GM12878 (cell line): ENCODE results near the gene WASF2. TPM values are rescaled to one million over a fixed set of nuclear protein-coding genes. Genes with fewer than 3 reads are reported as not detected.

Source experiments
- ATAC-seq: fragments of 200-7000 bp; cut with Tn5 transposase; 3 replicates; pipeline ENCODE4 v1.9.1; 2020; ENCODE audit warnings: mild to moderate bottlenecking, moderate library complexity
- BruUV-seq: library from RNA; stranded (reverse); fragments of 400-500 nt; replicated peaks from 2 replicates; lab custom pipeline; 2021; lab: Mats Ljungman, UMichigan
- CTCF ChIA-PET: fragments of 300-600 bp; sonication (Branson Sonifier 250); formaldehyde crosslinking; extraction: SDS; loops from one replicate; lab custom pipeline; 2021; ENCODE audit warnings: inconsistent platforms; lab: Yijun Ruan, JAX
- POLR2A ChIA-PET: fragments of 350-600 bp; formaldehyde crosslinking; extraction: SDS; loops from one replicate; lab custom pipeline; 2021; ENCODE audit warnings: inconsistent platforms; lab: Charles Lee
- RAD21 ChIA-PET: fragments of 300-600 bp; sonication (Branson Sonifier 250); formaldehyde crosslinking; loops from one replicate; lab custom pipeline; 2023; ENCODE audit warnings: antibody characterized with exemption; ENCODE audit not compliant: unreplicated experiment; lab: Charles Lee
- SMC1A ChIA-PET: fragments of 300-600 bp; sonication (Branson Sonifier 250); formaldehyde crosslinking; loops from one replicate; lab custom pipeline; 2023; ENCODE audit not compliant: unreplicated experiment, uncharacterized antibody; lab: Charles Lee
- DNase-seq: peaks from one replicate; pipeline ENCODE4 v3.0.0-alpha.2; 2011; ENCODE audit warnings: low read depth, low spot score
- FAIRE-seq: peaks from 3 replicates; lab custom pipeline; 2011; peaks lifted over from hg19 to GRCh38; lab: Jason Lieb, UNC
- H2AFZ ChIP-seq: 2 replicates; pipeline ENCODE4 v1.6.0; 2011; ENCODE audit warnings: low read depth, low read length, control low read depth; ENCODE audit not compliant: control insufficient read depth
- H3K27ac ChIP-seq: 2 replicates; pipeline ENCODE4 v1.5.1; 2011; ENCODE audit warnings: control low read depth; ENCODE audit not compliant: control insufficient read depth, insufficient read depth
- H3K27me3 ChIP-seq, 2 experiments: replicated peaks in 1 of 2; 2 replicates each; pipeline versions ENCODE4 v1.6.0 to v1.6.1; 2011; ENCODE audit warnings: low read length in 1 of 2; ENCODE audit not compliant: control insufficient read depth in 2 of 2, insufficient read depth in 2 of 2
- H3K36me3 ChIP-seq, 2 experiments: 2 replicates each; pipeline ENCODE4 v1.5.1; 2011; ENCODE audit warnings: low read length in 1 of 2; ENCODE audit not compliant: control insufficient read depth in 2 of 2, insufficient read depth in 2 of 2
- H3K4me1 ChIP-seq: 2 replicates; pipeline ENCODE4 v1.6.1; 2011; ENCODE audit warnings: mild to moderate bottlenecking, low read length, moderate library complexity, mixed read lengths; ENCODE audit not compliant: control insufficient read depth, insufficient read depth
- H3K4me2 ChIP-seq: 2 replicates; pipeline ENCODE4 v1.6.0; 2011; ENCODE audit warnings: control low read depth; ENCODE audit not compliant: control insufficient read depth, insufficient read depth
- H3K4me3 ChIP-seq: fragments of 200-600 bp; sonication (generic); 2 replicates; pipeline ENCODE4 v1.5.1; 2016
- H3K79me2 ChIP-seq: 2 replicates; pipeline ENCODE4 v1.6.0; 2011; ENCODE audit warnings: low read length; ENCODE audit not compliant: control insufficient read depth, insufficient read depth
- H3K9ac ChIP-seq: 2 replicates; pipeline ENCODE4 v1.8.0; 2011; ENCODE audit warnings: low read length, control low read depth, mixed read lengths; ENCODE audit not compliant: control insufficient read depth, insufficient read depth
- H3K9me3 ChIP-seq: replicated peaks from 3 replicates; pipeline ENCODE4 v1.5.1; 2011; ENCODE audit warnings: mild to moderate bottlenecking, low read length; ENCODE audit not compliant: control insufficient read depth, insufficient read depth
- H4K20me1 ChIP-seq: 2 replicates; pipeline ENCODE4 v1.6.0; 2011; ENCODE audit not compliant: control insufficient read depth, insufficient read depth
- ASH2L ChIP-seq: fragments of 300-600, 200-600 bp; sonication (generic); IDR thresholded peaks from 2 replicates; pipeline ENCODE4 v1.6.1; 2017; ENCODE audit warnings: low read depth, mild to moderate bottlenecking, borderline replicate concordance
- ATF3 ChIP-seq: IDR thresholded peaks from 2 replicates; pipeline ENCODE4 v1.6.1; 2011; ENCODE audit warnings: low read depth, mild to moderate bottlenecking, low read length, moderate library complexity, borderline replicate concordance; ENCODE audit errors: extremely low read depth
- BACH1 ChIP-seq: fragments of 450-650 bp; IDR thresholded peaks from 2 replicates; pipeline ENCODE4 v1.6.1; 2017; ENCODE audit warnings: mild to moderate bottlenecking, borderline replicate concordance
- BCL11A ChIP-seq: IDR thresholded peaks from 2 replicates; pipeline ENCODE4 v1.6.1; 2011; ENCODE audit warnings: low read depth, low read length
- CHD1 ChIP-seq: IDR thresholded peaks from 2 replicates; pipeline ENCODE4 v1.6.1; 2012; ENCODE audit warnings: low read depth, low read length, improper control_type of control experiment
- EGR1 ChIP-seq, 2 experiments: IDR thresholded peaks; 1 replicate in 1 of 2; 2 replicates in 1 of 2; pipeline ENCODE4 v1.6.1; 2011 to 2012; ENCODE audit warnings: low read depth in 2 of 2, low read length in 2 of 2, borderline replicate concordance in 1 of 2, mild to moderate bottlenecking in 1 of 2, moderate library complexity in 1 of 2
- FOXK2 ChIP-seq: fragments of 450-650 bp; IDR thresholded peaks from 2 replicates; pipeline ENCODE4 v1.6.1; 2017; ENCODE audit warnings: mild to moderate bottlenecking, moderate library complexity
- IRF3 ChIP-seq: fragments of 450-650 bp; IDR thresholded peaks from 2 replicates; pipeline ENCODE4 v1.6.1; 2014; ENCODE audit warnings: mild to moderate bottlenecking
- MYB ChIP-seq: fragments of 150-350 bp; IDR thresholded peaks from 2 replicates; pipeline ENCODE4 v1.6.1; 2014; ENCODE audit warnings: mild to moderate bottlenecking, low read depth, low read length, borderline replicate concordance
- PBX3 ChIP-seq: IDR thresholded peaks from 2 replicates; pipeline ENCODE4 v1.6.1; 2011; ENCODE audit warnings: mild to moderate bottlenecking, low read depth, low read length, moderate library complexity; ENCODE audit not compliant: insufficient replicate concordance
- PML ChIP-seq: IDR thresholded peaks from 2 replicates; pipeline ENCODE4 v1.6.1; 2012; ENCODE audit warnings: low read length, inconsistent platforms
- RAD21 ChIP-seq: IDR thresholded peaks from 2 replicates; pipeline ENCODE4 v1.6.1; 2011; ENCODE audit warnings: mild to moderate bottlenecking, low read depth, low read length, moderate library complexity; ENCODE audit not compliant: insufficient read depth
- SKIL ChIP-seq: fragments of 450-650 bp; IDR thresholded peaks from 2 replicates; pipeline ENCODE4 v1.6.1; 2017; ENCODE audit warnings: mild to moderate bottlenecking, low read depth, inconsistent platforms; ENCODE audit not compliant: poor library complexity, severe bottlenecking
- TARDBP ChIP-seq: IDR thresholded peaks from 2 replicates; pipeline ENCODE4 v1.6.1; 2016; ENCODE audit warnings: borderline replicate concordance
- TCF3 ChIP-seq: IDR thresholded peaks from 2 replicates; pipeline ENCODE4 v1.6.1; 2012; ENCODE audit warnings: low read depth, mild to moderate bottlenecking, low read length, borderline replicate concordance; ENCODE audit not compliant: insufficient read depth
- TCF7 ChIP-seq: IDR thresholded peaks from 2 replicates; pipeline ENCODE4 v1.6.1; 2014; ENCODE audit warnings: antibody characterized with exemption, borderline replicate concordance
- ZBED1 ChIP-seq: IDR thresholded peaks from 2 replicates; pipeline ENCODE4 v1.6.1; 2016; ENCODE audit warnings: borderline replicate concordance
- ZNF384 ChIP-seq: IDR thresholded peaks from 2 replicates; pipeline ENCODE4 v1.6.1; 2012; ENCODE audit warnings: low read depth, mild to moderate bottlenecking, low read length, improper control_type of control experiment, borderline replicate concordance
- WGBS: methylation state at CpG from one replicate; pipeline ENCODE4 v1.1.6; 2016; ENCODE audit warnings: low lambda C conversion rate; ENCODE audit not compliant: insufficient replicate concordance, insufficient coverage; ENCODE audit errors: missing lambda C conversion rate; 5-methylcytosine and 5-hydroxymethylcytosine counted together
- in situ Hi-C: fragments of 300-500 bp; cut with MboI; formaldehyde crosslinking; loops from 9 replicates; pipeline ENCODE4 v1.14.3; 2018; ENCODE audit warnings: mixed read lengths
- intact Hi-C: fragments of 100-400 bp; cut with micrococcal nuclease; formaldehyde crosslinking; loops from one replicate; pipeline ENCODE4 v1.14.2; 2022; ENCODE audit not compliant: unreplicated experiment
- polyA plus RNA-seq, 11 experiments: library from polyadenylated mRNA; depleted of rRNA in 4 of 11; unstranded in 6 of 11; stranded (reverse) in 5 of 11; fragments of >200 nt; fragmentation: Nextera tagmentation in 4 of 11; fragmentation: Illumina TruSeq in 1 of 11; extraction: Ambion mirVana in 4 of 11; extraction: Trizol in 1 of 11; gene quantifications; 1 replicate in 1 of 11; 2 replicates in 10 of 11; pipeline versions ENCODE4 v1.2.1 to v1.2.3, GENCODE V29; 2011 to 2016; ENCODE audit warnings: inconsistent platforms in 2 of 11, missing spikeins in 2 of 11, low read depth in 1 of 11
- total RNA-seq, 4 experiments: library from RNA; depleted of rRNA in 3 of 4; stranded (reverse); fragments of >200 nt in 3 of 4; fragmentation: Illumina TruSeq in 1 of 4; extraction: Trizol in 1 of 4; gene quantifications; 2 replicates each; pipeline versions ENCODE4 v1.2.1 to v1.2.3, GENCODE V29; 2013 to 2021

WASF2 gene
- total and polyA plus RNA-seq, 10 of the 15 experiments (the other 5 are each of a cell fraction or from before 2014, with no cell fraction given) = 7.0 to 111 (median 37.1) TPM

GRCh38 chr1:27379564-27380122, 110.3 kb downstream of the WASF2 start:
- no peak overlapping the region for H3K4me3 ChIP-seq
- H3K4me2 ChIP-seq = no peak overlapping the region
- H3K27me3 ChIP-seq = peaks cover 0 to 2% of the 10 kb centered on the region in 2 experiments; a peak in 2 of 4 replicates
- no peak for FAIRE-seq
- DNase-seq = no peak
- in situ Hi-C loops (no loop called here), intact Hi-C loops (no loop called here)
- POLR2A ChIA-PET = interaction anchor here (0.6 kb wide), 1 partner anchor 61 kb away, joined by 14 read pairs; no protein-coding TSS in a partner anchor
- H3K9ac ChIP-seq = no peak overlapping the region
- ATAC-seq = no peak
- no peak overlapping the region for H2AFZ ChIP-seq
- no peak overlapping the region for H3K27ac ChIP-seq
- BruUV-seq = no TSS peak
- H3K79me2 ChIP-seq = no peaks in the 10 kb centered on the region
- H3K36me3 ChIP-seq = no peaks in the 10 kb centered on the region
- RAD21 ChIA-PET = no interaction called here
- no peaks in the 10 kb centered on the region; the same call in 1 of the 2 replicates for H3K4me1 ChIP-seq
- CTCF ChIA-PET = interaction anchor here (0.6 to 1.9 kb wide), 5 partner anchors 11 to 18 kb away, joined by 3 to 5 read pairs (median 3); partner anchors contain the start of gene MAP3K6
- no peaks in the 10 kb centered on the region for H4K20me1 ChIP-seq
- no peaks in the 10 kb centered on the region for H3K9me3 ChIP-seq
- TF ChIP-seq TCF7 = no peak
- TF ChIP-seq BCL11A = no peak
- TF ChIP-seq SKIL = no peak
- no peak for TF ChIP-seq ATF3
- no peak for TF ChIP-seq ZNF384
- no peak for TF ChIP-seq RAD21
- no peak for TF ChIP-seq TCF3
- no peak for TF ChIP-seq CHD1
- TF ChIP-seq EGR1 (IDR thresholded peaks at IDR 0.05; ENCODE audit: borderline replicate concordance in 1 of 2, low read depth in 2 of 2, low read length in 2 of 2) = no peak
- no peak for TF ChIP-seq BACH1
- TF ChIP-seq PML = no peak
- TF ChIP-seq MYB = no peak
- no peak for TF ChIP-seq FOXK2
- no peak for TF ChIP-seq ASH2L
- no peak for TF ChIP-seq PBX3
- no peak for TF ChIP-seq ZBED1
- no peak for TF ChIP-seq TARDBP
- TF ChIP-seq IRF3 = no peak
- 35% methylated on average over 11 of the region's 11 CpGs for WGBS
- SMC1A ChIA-PET = no interaction called here
